T-helper 1 cell (primary cell): ENCODE measurements around the gene OSBPL1A.

Experiments used
- DNase-seq, 5 donors: peaks; one replicate each; pipeline ENCODE4 v3.0.0-alpha.2; 2012 to 2020

OSBPL1A gene

DNA sequence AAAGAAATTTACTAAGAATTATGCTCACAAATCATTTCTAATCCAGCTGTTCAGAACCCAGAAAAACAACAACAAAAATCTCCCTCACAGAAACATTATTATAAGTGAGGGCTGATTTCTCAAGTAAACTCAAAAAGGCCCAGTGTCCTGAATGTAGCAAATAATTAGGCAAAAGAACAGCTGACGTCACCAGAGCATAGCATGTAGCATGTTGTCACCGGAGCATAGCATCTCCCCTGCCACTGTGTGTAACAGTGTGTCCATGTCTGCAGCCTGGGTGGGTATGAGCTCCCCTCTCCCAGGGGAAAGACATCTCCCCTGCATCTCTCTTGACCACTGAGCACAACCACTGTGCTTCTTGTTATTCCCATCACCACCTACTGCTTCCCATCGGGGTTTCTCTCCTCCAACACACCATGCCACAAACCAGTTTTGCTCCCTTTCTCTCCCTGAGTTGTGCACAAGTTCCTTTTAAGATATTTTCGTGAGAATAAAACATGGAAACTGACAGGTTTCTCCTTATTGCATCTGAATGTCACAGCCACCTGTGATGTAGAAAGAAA, 132.0 kb downstream of the OSBPL1A start:
- no peak for DNase-seq

DNA sequence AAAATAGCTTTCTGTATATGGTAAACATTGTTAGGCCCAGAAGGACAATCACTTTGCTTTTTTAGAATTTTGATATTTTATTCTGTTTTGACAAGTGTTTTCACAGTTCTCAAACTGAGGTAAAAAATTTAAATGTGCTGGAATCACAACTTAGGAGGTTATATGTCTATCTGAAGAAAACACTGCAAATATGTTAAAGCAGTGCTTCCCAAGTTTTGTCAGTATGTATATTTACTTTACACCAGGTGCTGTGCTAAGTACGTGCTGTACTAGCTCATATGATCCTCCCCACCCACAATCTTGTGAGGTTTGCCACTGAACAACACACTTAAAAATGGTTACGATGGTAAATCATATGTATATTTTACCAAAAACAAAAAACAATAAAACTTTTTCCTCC, 134.6 kb downstream of the OSBPL1A start:
- no peak for DNase-seq

DNA sequence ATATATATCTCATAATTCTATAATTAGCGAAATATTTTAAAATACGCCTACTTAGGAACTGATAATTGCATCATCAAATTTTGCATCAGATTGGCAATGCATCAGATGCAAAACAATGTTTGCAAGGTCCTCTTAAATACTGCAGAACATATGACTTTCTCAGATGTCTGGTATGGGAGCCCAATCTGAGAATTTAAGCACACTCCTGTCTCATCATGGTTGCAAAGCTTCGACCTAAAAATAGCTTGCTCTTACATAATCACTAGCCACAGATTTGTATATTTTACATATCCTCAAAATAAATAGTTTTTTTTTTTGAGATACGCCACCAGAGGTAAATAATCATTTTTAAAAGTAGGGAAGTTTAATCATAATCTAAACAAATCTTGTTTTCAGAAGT, 135.5 kb downstream of the OSBPL1A start:
- no peak for DNase-seq

DNA sequence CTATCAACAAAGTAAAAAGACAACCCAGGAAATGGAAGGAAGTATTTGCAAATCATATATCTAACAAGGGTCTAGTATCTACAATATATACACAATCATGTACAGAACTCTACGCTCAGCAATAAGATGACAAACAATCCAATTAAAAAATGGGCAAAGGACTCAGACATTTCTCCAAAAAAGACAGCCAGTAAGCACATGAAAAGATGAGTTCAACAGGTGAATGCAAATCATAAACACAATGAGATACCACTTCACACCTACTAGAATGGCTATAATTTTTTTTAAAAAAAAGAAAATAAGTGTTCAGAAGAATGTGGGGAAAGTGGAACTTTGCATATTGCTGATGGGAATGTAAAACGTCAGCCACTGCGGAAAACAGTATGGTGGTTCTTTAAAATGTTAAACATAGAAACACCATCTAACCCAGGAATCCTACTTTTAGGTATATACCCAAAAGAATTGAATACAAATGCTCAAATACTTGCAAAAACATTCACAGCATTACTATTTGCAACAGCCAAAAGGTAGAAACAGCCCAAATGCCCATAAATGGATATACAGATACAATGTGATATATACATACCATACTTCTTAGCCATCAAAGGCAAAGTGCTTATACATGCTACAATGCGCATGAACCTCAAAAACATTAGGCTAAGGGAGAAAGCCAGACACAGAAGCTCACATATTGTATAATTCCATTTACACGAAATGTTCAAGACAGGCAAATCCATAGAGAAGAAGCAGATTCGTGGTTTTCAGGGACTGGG, 137.6 kb downstream of the OSBPL1A start:
- DNase-seq = no peak

DNA sequence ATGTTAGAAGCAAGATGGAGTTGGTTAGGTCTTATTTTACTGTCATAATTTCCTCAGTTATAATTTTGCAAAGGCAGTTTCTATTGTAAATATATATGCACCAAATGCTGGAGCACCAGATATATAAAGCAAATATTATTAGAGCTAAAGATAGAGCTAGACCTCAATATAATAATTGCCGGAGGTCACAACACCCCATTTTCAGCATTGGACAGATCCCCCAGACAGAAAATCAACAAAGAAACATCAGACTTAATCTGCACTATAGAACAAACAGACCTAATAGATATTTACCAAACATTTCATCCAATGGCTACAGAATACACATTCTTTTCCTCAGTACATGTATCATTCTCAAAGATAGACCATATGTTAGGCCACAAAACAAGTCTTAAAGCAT, 143.6 kb downstream of the OSBPL1A start:
- no peak for DNase-seq

DNA sequence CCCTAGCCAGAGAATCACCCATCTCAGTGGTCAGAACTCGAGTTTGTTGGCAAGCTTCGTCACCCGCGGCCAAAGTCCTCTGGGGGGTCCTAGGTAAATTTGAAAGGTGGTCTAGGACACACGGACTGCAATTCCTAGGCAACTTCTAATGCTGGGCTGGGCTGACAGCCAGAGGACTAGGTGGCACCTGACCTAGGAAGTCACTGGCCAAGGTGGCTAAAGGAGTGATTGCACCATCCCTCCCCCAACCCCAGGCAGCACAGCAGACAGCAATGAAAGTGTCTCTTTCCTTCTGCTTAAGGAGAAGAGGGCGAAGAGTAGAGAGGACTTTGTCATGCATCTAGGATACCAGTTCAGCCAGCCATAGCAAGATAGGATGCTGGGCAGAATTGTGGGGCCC, 147.9 kb downstream of the OSBPL1A start:
- no peak for DNase-seq

DNA sequence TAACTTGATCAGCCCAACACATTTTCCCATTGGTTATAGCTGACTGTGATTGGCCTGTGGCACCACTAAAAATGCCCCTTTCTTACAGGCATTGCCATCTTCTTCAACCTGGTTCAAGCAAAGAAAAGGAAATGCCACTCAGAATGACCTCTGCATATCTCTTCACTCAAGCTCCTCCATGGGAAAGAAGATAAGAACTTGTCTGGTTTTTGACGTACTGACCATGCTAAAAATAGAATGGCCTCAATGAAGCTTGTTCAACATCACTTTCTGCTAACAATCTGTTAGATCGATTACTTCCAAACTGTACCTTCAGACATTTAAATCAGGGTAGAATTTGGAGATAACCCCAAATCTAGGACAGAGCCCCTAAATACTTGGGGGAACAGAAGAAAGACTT, 149.3 kb downstream of the OSBPL1A start:
- no peak for DNase-seq

DNA sequence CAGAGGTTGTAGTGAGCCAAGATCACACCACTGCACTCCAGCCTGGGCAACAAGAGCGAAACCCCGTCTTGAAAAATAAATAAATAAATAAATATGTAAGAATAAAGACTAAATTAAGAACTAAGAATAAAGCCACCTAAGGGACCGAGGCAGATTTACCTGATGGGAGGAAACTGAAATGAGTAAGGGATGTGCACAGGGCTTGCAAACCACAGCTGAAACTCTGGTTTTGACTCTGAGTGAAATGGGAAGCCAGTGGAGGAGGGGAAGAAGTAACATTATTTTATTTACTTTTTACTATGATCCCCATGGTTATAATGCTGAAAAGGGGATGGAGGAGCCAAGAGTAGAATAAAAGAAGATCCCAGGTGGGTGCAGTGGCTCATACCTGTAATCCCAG, 151.5 kb downstream of the OSBPL1A start:
- DNase-seq = peak in 1 of 5 donors; percentile 56

DNA sequence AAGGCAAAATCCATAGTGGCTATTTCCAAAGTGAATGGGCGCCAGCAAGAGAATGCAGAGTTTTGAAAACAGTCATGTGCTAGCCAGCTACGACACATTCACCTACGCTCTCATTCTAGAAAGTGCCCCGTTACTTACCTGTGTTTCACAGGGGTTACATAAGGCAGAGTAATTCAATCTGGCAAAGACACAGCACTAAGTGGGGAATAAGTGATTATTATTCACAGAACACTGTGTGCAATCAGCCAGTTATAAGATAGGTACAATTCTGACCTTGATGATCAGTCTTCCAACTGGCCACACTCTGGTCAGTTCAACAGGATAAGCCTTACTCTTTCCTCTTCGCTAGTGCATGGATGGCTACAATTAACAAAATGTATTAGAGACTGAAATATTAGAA, 152.9 kb downstream of the OSBPL1A start:
- no peak for DNase-seq

DNA sequence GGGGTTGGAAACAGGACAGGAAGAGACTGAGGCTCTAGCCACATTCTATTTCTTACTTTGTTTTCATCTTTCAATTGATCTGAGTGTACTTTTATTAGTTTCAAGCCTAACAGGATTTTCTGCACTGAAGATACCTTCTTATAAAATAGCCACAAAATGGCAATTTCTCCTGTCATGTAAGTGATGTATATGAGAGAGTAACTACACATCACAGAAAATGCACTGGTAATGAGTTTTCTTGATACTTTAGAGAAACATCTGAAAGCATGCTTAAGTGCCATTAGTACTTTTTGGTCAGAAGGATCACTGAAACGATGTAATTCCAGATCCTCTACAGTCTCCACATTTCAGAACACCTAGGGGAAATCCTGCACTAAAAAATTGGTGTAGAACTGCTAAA, 153.9 kb downstream of the OSBPL1A start:
- DNase-seq = no peak

DNA sequence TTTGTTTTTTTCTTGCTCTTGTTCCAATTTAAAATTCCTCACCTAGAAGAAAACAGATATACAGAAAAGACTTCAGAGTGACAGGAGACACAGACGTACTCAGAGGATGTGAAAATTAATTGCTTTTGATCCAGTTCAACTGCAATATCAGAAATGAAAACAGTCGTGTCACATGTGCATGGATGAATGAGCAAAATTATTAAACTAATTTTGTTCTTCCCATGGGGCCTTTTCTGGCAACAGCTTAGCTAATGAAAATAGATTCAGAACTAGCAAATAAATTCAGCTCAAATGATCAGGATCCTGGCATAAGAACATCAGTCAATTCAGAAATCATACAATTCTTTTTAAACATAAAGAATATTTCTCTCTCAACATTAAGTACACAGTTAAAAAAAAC, 158.3 kb downstream of the OSBPL1A start:
- DNase-seq = no peak

DNA sequence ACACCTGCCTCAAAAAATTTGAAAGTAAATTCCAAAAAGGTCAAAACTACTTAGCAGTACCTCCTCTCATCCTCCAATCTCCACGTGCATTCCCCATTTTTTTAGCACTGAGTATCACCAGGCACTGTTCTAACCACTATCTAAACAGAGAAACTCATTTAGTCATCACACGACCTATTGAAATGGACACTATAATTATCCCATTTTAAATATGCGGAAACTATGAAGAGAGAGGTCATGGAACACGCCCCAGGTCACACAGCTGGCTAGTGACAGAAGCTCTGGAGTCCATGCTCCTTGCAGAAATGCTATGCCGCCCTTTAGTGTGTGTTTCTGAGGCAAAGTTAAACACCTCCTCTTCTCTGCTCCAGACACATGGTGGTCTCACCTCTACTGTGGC, 159.2 kb downstream of the OSBPL1A start:
- no peak for DNase-seq

DNA sequence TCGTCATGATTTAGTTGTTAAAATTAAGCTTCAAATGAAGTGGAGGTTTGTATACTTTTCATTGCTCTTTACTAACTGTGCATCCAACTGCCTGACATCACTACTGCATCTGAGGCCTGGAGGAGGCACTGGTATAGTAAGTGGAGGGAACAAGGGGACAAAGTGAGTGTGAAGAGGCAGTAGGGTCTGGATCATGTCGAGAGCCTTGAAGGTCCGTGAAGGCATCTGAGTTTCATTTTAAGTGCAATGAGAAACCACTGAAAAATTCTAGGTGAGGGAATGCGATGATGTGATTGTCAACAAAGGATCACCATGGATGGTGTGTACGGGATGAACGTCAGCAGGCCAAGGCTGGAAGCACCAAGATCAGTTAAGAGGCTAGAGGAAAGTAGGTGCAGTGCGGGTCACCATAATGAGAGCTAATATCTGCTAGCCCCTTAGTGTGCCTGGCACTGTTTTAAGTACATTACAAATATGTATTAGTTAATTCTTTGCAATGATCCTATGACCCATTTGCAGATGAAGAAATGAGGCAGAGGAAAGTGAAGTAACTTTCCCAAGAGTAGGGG, 162.7 kb downstream of the OSBPL1A start:
- DNase-seq = no peak

DNA sequence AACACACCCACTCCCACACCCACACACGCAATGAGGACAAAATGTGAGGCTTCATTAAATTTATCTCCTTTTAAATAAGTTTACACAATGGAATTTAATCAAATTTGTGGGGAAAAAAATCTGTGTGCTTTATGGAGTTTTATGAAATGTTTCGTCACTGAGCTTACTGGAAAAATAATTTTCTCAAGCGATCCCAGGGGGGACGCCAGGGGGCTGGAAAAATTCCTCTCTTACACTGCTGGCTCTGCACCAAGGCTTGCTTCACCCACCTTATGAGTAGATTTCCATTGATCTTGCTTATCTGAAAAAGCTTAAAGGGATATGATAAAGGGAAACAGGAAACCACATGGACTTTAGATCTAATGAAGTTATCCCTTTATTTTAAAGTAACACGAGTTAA, 163.3 kb downstream of the OSBPL1A start:
- DNase-seq = no peak

DNA sequence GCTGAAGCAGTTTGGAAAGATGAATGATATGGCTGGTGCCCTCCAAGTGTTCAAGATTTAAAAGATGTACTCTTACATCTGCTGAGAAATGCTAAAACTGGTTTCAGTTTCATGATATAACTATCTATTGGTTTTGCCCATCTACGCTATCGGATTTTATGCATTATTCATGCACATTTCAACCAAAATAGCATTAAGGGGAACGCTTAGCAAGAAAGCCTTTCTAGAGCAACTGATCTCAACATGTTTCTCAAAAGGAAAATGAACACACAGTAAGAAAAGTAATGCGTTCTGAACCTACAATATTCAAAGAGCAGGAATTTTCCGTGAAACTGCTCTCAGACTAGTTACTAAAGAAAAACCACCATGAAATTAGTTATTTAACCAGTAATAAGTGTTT, 164.8 kb downstream of the OSBPL1A start:
- no peak for DNase-seq

DNA sequence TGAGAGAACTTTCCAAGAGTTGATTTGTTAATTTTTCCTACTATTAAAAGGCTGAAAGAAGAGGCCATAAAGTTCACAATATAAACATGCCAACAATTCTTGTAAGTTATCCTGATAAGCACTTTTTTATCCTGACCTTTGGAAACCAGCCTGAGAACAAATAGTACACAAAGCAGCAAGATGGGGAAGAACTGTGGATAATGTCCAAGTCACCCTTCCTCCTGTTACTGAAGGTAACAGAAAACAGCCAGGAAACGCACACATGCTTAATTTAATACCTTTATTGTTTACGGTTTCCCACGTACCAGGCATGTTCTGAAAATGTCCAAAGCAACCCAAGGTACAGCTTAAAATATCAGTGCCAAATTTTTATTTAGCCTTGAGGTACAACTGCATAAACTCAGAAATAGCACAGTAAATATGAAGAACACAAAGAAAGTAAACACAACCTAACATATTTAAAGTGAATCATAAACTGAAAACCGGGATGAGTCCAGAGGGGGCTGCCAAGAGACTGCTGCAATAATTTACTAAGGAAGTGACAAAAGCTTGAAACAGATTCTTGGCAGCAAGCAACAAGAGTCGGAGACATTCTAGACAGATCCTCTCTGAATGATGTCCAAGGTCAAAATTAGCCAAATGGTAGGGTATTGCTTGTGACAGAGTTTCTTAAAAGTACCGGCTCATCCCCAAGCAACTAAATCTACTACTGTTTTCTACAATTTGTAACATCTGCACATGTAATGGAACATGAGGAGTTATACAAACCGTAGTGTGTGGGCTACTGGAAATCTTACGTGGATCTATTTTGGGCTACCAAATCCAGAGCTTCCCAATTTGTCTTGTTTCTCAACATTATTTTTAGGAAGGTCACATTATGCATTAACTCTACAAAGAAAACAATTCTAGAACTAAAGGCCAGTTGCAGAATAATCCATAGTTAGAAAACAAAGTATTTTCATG, 165.6 kb downstream of the OSBPL1A start:
- DNase-seq = no peak

DNA sequence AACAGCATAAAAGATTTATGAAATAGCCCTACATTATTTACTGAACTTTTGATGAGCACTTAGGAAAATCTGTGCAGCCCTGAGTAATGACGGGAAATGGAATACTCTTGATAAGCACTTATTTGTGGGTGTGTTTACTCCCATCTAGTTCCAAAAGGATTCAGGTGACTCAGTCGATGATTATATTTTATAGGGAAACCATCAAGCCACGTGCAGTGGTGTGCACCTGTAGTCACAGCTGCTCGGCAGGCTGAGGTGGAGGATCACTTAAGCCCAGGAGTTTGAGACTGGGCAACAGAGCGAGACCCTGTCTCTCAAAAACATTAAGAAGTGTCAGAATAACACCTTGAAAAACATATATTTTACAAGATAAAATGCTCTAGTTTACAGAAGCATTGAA, 166.9 kb downstream of the OSBPL1A start:
- no peak for DNase-seq

DNA sequence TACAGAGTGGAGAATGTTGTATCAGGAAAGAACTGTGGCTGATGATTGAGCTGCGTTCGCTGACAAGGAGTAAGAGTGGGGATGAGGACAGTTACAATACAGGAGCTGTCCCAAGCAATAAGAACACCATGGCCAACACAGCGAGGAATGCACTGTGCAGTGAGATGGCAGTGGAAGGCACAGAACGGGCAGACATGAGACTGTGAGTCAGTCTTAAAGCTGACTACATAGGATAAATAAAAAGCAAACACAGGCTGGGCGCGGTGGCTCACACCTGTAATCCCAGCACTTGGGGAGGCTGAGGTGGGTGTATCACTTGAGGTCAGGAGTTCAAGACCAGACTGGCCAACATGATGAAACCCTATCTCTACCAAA, 169.0 kb downstream of the OSBPL1A start:
- DNase-seq = no peak

DNA sequence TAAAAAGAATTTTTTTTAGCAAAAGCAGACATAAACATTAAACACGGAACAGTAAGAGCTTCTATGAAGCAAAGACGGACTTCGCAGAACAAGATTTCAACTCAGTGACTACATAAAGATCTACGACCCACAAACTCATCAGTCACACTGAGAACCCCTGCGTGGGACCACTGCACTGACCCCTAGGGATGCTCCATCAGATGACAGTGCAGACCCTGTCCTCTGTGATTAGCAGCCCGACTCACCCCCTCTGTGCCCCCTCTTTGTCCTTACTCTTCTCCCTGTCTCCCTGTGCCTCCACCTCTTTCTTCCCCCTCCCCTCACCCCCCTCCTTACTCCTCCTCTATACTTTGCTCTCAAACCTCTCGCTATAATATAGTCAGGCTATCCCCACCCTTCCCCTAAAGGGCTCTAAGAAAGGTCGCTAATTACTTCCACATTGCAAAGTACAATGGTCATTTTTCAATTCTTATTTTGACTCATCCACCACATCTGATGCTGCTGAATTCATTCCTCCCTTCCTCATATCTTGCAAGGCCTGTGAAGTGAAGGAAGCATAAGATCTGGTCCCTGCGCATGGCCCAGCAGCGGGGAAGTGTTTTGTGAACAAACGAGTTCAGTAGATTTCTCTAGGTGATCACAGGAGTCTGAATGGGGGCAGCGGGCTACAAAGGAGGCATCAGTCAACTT, 169.5 kb downstream of the OSBPL1A start:
- DNase-seq = no peak

DNA sequence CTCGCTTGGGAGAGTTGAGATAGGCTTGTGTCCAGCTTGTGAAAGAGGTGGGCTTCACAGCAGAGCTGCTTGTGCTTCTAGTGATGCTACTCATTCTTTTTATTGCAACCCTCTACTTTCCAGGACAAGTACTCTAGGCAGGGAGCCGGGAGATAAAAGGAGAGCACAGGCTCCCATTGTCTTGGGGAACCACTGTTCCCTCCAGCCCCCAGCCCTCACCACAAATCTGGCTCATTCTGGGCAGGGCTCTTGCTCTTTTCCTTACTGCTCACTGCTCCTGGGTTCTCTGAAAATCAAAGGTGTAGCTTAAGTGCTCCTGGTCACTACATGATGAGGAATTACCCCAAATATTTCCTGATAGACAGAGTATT, 177.3 kb downstream of the OSBPL1A start:
- no peak for DNase-seq

DNA sequence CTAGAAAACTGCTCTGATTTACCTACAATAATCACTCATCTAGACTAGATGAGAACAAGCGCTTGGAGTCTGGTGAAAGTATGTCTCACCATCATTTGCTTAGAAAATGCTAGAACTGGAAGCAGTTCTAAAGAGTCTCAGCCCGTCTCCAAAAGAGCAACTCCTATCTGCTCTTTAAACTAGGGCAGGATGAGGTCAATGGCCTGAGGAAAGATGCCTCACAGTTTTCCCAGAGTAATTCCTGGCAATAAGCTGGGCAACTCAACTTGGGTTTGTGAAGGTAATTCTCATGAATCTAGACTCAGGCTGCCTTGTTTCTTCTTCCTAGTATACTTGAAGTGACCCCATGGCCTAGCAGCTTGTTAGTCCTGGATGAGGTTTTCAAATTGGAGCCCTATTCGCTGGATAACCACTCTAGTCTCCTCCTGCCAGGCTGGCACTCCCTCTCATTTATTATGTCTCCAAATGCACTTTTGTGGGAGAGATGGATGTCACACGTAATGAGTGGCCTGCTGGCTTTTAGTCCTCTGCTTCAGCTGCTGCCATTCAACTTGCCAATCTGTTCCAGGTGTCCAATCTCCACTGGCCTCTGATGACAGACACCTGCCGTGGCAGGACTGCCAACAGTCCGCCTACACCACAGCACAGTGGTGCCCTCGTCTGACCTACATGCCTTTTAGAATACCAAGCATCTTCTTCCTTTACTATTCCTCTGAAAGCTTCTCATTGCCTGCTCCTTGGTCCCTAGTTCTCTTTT, 177.9 kb downstream of the OSBPL1A start:
- no peak for DNase-seq

DNA sequence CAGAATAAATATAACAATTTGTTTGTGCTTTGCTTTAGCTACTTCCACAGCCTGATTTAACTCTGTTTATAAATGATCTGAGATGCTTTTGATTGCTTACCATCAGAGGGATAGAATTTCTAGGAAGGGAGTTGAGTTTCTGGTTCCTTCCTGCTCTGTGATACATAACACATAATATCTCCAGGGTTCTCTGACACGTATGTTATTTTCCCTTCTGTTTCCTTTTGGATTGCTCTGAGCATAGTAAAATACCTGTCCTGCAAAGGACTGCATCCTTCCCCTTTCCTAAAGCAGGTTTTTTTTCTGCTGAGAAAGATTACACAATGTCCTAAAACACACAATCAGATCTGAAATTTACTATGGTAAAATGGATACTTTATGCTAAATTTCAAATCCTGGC, 182.7 kb downstream of the OSBPL1A start:
- no peak for DNase-seq
